ENCODE data around the gene CIAO2A. TPM values are rescaled to one million over a fixed set of nuclear protein-coding genes. Genes with fewer than 3 reads are reported as not detected.

Gene CIAO2A
- total and polyA plus RNA-seq, 12 donors = 49.2 to 209 (median 118) TPM

- H3K27me3 ChIP-seq = no peaks in the 10 kb centered on the region
- no peak for DNase-seq
- 68 to 86% (median 80%) methylated on average over 1 of the region's 1 CpG for WGBS, 4 donors
- H3K4me1 ChIP-seq (replicated peaks in 1 of 2) = peaks cover 0 to 11% of the 10 kb centered on the region in 2 donors
- no peaks in the 10 kb centered on the region for H3K36me3 ChIP-seq (replicated peaks in 1 of 2)
- H3K9me3 ChIP-seq (replicated peaks in 1 of 3) = no peaks in the 10 kb centered on the region
- H3K4me3 ChIP-seq = no peak overlapping the region
- intact Hi-C loops (cut with DNase I) = no loop called here
- TF ChIP-seq CTCF (IDR thresholded peaks at IDR 0.05) (no peak), POLR2A (IDR thresholded peaks at IDR 0.05) (no peak)
- no peak overlapping the region for H3K27ac ChIP-seq
Measured at GRCh38 chr15:64023220-64023619, 70.4 kb downstream of the CIAO2A start.

- Histone ChIP-seq H3K4me1 (replicated peaks in 1 of 2) (peaks cover 0 to 8% of the 10 kb centered on the region in 2 donors), H3K9me3 (replicated peaks in 1 of 3) (no peaks in the 10 kb centered on the region), H3K27me3 (no peaks in the 10 kb centered on the region), H3K27ac (no peak overlapping the region), H3K36me3 (replicated peaks in 1 of 2) (no peaks in the 10 kb centered on the region), H3K4me3 (no peak overlapping the region)
- no peak for DNase-seq
- intact Hi-C loops (cut with DNase I) = no loop called here
- WGBS, 4 donors = 95 to 97% (median 96%) methylated on average over 6 of the region's 6 CpGs
- TF ChIP-seq CTCF (IDR thresholded peaks at IDR 0.05) (no peak), POLR2A (IDR thresholded peaks at IDR 0.05) (no peak)
Measured at GRCh38 chr15:64022571-64022970, 71.1 kb downstream of the CIAO2A start.

Small RNA genes lying within 50 kb of the gene (small RNA-seq; reads per million reads assigned to genes)
- gene RF00019 = 0 reads per million in 2 donors

Other genes with a start within 250 kb of the CIAO2A start
- 1 to 10 TPM; 1.2 to 8.4 (median 5.9) TPM for gene DAPK2, start 47.4 kb downstream of the CIAO2A start, total RNA-seq
- 1 to 10 TPM in 2 of 3 donors, under 1 TPM in 1; 0.97 to 8.7 (median 6.4) TPM for gene DAPK2, start 47.4 kb downstream of the CIAO2A start, polyA plus RNA-seq
- 100 to 1,000 TPM in 6 of 9 donors, 10 to 100 TPM in 3; 61.2 to 251 (median 143) TPM for gene SNX1, start 2.1 kb upstream of the CIAO2A start, total RNA-seq
- 100 to 1,000 TPM in 1 of 3 donors, 10 to 100 TPM in 2; 69.3 to 119 (median 78.1) TPM for gene SNX1, start 2.1 kb upstream of the CIAO2A start, polyA plus RNA-seq
- 1 to 10 TPM in 4 of 9 donors, under 1 TPM in 5; 0.35 to 2.5 (median 0.84) TPM for gene SNX22, start 57.9 kb upstream of the CIAO2A start, total RNA-seq
- gene SNX22, start 57.9 kb upstream of the CIAO2A start, polyA plus RNA-seq = 1 to 10 TPM in 2 of 3 donors, under 1 TPM in 1; 0.15 to 3.1 (median 2.3) TPM
- 1,000 to 10,000 TPM in 1 of 9 donors, 100 to 1,000 TPM in 8; 313 to 2,941 (median 624) TPM for gene PPIB, start 69.2 kb upstream of the CIAO2A start, total RNA-seq
- gene PPIB, start 69.2 kb upstream of the CIAO2A start, polyA plus RNA-seq = 1,000 to 10,000 TPM in 1 of 3 donors, 100 to 1,000 TPM in 2; 611 to 1,206 (median 702) TPM